ENCODE measurements around the gene DPP10.

The DPP10 gene

GRCh38 chr2:115214050-115214449 lies 771.6 kb downstream of the DPP10 start:
- CTCF ChIA-PET, result no interaction called here

GRCh38 chr2:115219296-115219695 lies 776.9 kb downstream of the DPP10 start:
- CTCF ChIA-PET, result no interaction called here
- H3K36me3 ChIP-seq (ENCODE audit: control insufficient read depth in 2 of 2, insufficient read depth in 1 of 2, low read length in 2 of 2), result no peaks in the 10 kb centered on the region
- no peaks in the 10 kb centered on the region for H3K4me1 ChIP-seq (ENCODE audit: control insufficient read depth, insufficient read depth, low read length)
- no peaks in the 10 kb centered on the region for H3K9me3 ChIP-seq (ENCODE audit: control insufficient read depth, insufficient read depth, low read depth, low read length)
- H3K4me3 ChIP-seq (ENCODE audit: low read depth, low read length), result no peak overlapping the region
- TF ChIP-seq TSHZ1 (tag by site-specific recombination; IDR thresholded peaks at IDR 0.05; ENCODE audit: borderline replicate concordance), result no peak
- no peak for TF ChIP-seq ZNF121 (tag by site-specific recombination; IDR thresholded peaks at IDR 0.05)
- no peak for TF ChIP-seq IKZF3 (tag by site-specific recombination; IDR thresholded peaks at IDR 0.05)
- no peak for TF ChIP-seq ZNF514 (tag by site-specific recombination; IDR thresholded peaks at IDR 0.05)
- no peak for TF ChIP-seq ZFP3 (tag by site-specific recombination; IDR thresholded peaks at IDR 0.05; ENCODE audit: low read depth)
- TF ChIP-seq ZNF623 (tag by site-specific recombination; IDR thresholded peaks at IDR 0.05), result no peak
- no peak for TF ChIP-seq PATZ1 (tag by site-specific recombination; IDR thresholded peaks at IDR 0.05)
- no peak for TF ChIP-seq ZNF558 (tag by site-specific recombination; IDR thresholded peaks at IDR 0.05)
- TF ChIP-seq ZNF624 (tag by site-specific recombination; IDR thresholded peaks at IDR 0.05), result no peak
- TF ChIP-seq PRDM2 (tag by site-specific recombination; IDR thresholded peaks at IDR 0.05; ENCODE audit: borderline replicate concordance), result no peak
- no peak for TF ChIP-seq BCL6B (tag by site-specific recombination; IDR thresholded peaks at IDR 0.05)
- TF ChIP-seq ZNF221 (tag by site-specific recombination; IDR thresholded peaks at IDR 0.05; ENCODE audit: borderline replicate concordance), result no peak
- no peak overlapping the region for H3K27ac ChIP-seq (ENCODE audit: extremely low read depth, low read depth, low read length)
- POLR2A ChIA-PET, result no interaction called here

More at GRCh38 chr2:115214050-115214449, 771.6 kb downstream of the DPP10 start:
- H3K36me3 ChIP-seq (ENCODE audit: control insufficient read depth in 2 of 2, insufficient read depth in 1 of 2, low read length in 2 of 2), result no peaks in the 10 kb centered on the region
- no peaks in the 10 kb centered on the region for H3K4me1 ChIP-seq (ENCODE audit: control insufficient read depth, insufficient read depth, low read length)
- POLR2A ChIA-PET, result no interaction called here
- no peak overlapping the region for H3K4me3 ChIP-seq (ENCODE audit: low read depth, low read length)
- TF ChIP-seq ZNF324 (tag by site-specific recombination; IDR thresholded peaks at IDR 0.05) (no peak), ZNF26 (tag by site-specific recombination; IDR thresholded peaks at IDR 0.05) (no peak), ZFP41 (tag by site-specific recombination; IDR thresholded peaks at IDR 0.05; ENCODE audit: borderline replicate concordance) (no peak), ZNF624 (tag by site-specific recombination; IDR thresholded peaks at IDR 0.05) (no peak), ZNF785 (tag by site-specific recombination; IDR thresholded peaks at IDR 0.05) (no peak), ZNF544 (tag by site-specific recombination; IDR thresholded peaks at IDR 0.05) (no peak)
- H3K9me3 ChIP-seq (ENCODE audit: control insufficient read depth, insufficient read depth, low read depth, low read length), result no peaks in the 10 kb centered on the region
- H3K27ac ChIP-seq (ENCODE audit: extremely low read depth, low read depth, low read length), result no peak overlapping the region
